ENCODE results near the gene PPP2R2B.

PPP2R2B gene

DNA sequence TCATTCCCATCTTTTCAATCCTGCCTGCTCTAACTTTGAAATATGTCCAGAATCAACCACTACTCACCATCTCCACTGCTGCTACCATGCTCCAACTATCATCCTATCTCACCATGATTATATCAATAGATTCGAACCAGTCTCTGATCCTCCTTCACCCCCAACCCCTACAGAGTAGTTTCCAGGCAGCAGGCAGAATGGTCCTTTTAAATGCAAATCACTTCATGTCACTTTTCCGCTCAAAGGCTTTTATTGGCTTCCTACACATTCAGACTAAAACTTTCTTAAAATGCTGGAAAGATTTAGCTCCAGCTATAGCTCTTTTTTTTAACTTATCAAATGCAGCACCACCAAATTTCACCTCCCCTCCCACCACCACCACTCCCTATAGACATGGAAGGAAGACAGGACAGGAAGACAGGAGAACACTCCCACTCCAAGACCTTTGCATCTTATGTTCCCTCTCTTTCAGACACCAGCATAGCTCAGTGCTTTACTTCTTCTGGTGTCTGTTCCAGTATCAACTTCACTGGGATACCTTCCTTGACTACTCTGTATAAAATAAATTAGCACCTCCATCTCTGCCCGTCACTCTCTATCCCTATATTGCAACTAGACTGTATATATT is 9.9 kb upstream of the PPP2R2B start:
- no peak for DNase-seq (ENCODE audit: low read depth, low spot score)

DNA sequence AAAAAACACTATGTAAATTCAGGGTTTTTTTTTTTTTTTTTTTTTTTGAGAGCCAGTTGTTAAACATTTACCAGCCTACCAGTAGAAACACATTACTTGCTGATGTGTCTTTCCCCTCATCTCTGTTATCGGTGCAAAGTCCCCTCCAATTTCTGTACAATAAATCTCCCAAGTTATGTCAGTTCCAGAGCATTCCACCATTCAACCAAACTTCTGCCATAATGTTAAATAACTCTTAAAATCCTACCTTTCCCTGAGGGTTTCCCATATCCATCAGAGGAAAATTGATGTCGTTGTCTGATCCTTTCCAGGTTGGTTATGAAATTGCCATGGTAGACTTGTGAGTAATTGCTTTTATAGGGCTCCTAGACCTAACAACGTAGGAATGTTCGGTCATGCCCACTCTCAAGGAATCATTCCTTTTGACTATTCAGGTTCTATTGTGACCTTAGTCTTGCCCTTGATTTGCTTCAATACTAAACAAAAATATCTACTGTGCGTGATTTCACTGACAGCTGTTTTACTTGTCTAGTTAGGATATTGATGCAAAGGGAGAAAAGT is 5.6 kb upstream of the PPP2R2B start:
- no peak for DNase-seq (ENCODE audit: low read depth, low spot score)

DNA sequence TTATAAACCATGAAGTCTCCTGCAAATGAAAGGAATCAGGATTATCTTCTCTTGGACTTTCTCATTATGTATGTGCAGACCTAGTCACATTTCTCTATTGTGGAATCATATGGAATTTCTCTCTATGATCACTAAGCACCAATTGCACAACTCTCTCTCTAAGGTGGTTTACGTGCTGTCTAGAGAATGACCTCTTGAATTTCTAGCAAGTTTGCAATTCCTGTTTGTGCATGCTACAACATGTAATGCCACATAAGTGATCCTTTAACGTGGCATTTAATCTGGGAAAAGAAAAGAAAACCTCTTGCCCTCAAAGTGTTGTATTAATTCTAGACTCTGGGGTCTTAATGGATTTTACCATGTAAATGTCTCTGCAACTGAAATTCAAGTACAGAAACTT is 5.0 kb upstream of the PPP2R2B start:
- no peak for DNase-seq (ENCODE audit: low read depth, low spot score)

DNA sequence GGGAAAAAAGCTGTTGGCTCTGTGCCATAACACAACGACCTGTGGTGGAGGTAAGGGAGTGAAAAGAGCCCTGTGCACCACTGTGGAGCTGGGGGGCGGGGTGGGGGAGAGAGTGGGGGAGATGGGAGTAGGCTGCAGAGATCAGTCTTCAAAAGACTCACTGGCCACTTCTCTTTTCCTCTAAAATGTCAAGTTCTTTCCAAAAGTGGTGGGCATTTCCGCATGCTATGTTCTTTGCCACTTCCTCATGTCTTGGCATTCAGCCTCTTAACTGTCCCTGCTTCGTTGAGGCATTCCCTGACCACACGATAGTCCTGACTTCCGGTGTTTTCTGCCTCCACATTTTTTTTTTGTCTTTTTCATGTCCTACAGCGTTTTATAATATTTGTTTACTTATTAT is 2.4 kb upstream of the PPP2R2B start:
- DNase-seq (ENCODE audit: low read depth, low spot score), result no peak

DNA sequence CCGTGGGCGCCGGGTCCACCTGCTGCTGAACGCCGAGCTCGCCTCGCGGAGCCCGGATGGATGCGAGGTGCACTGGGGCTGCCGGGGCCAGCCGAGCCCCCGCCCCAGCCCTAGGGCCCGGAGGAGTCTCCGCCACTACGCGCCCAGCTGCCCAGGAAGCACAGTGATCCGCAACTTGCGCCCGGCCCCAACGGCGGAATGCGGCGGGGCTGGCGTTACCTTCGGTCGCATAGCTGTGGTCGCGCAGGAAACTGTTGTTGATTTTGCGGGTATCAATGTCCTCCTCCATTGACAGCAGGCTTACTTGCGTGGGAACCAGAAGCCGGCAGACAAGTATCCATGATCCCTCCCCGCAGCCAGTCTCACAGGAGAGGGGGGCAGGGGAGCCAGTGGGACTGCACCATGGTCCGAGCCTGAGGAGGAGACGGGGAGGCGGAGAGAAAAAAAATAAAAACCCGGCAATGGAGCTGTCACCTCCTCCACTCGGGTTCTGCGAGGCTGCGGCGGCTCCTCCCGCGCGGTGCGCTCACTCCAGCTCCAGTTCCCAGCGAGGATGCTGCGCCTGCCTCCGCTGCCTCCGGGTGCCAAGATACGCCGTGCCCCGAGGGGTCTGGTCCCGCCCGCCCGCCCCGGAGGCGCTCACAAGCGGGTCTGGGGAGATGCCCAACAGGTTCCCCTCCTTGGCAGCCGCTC is 628 bp downstream of the PPP2R2B start:
- DNase-seq (ENCODE audit: low read depth, low spot score), result no peak

DNA sequence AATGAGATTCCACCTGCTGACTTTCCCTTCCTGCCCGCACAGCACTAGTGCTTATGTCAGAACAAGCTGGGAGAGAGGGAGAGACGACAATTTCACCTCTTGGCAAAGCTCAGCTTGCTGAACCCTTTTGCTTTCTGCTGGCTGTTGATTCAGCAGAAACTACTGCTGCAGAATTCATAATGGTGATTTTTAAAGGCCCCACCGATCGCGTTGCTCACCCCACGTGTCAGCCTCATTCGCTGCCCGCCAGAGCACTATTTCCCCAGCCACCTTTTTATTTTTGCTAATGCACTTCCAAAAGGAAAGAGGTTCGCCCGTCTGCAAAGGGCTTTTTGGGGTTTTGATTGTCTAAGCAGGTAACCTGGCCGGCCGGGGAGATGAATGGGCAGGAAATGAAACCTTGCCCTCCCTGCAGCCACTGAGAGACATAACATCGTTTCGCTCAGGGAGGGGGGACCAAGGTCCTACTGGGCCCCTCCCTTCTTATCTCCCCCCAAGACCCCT is 1.3 kb downstream of the PPP2R2B start:
- DNase-seq (ENCODE audit: low read depth, low spot score), result no peak

DNA sequence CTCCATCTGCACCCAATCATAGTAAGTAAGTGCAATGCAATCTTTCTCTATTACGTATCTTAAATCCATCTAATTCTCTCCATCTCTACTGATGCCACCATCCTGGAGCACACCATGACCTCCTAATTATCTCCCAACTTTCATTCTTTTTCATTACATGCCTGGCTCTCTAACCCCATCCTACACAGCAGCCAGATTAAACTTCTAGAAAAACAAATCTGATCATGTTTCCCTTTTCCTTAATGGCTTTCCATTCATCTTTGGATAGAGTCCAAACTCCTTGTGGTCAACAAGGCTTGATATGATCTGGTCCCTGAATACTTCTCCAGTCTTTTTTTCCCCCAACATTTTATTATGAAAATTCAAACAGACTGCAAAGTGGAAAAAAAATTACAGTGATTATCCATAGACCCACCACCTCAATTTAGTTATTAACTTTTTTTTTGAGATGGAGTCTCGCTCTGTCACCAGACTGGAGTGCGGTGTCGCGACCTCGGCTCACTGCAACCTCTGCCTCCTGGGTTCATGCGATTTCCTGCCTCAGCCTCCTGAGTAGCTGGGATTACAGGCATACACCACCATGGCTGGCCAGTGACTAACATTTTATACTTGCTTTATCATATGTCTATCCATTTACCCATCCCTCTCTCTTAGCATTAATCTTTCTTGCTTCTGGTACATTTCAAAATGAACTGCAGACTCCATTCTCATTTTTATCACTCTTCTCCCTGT is 5.2 kb downstream of the PPP2R2B start:
- no peak for DNase-seq (ENCODE audit: low read depth, low spot score)

DNA sequence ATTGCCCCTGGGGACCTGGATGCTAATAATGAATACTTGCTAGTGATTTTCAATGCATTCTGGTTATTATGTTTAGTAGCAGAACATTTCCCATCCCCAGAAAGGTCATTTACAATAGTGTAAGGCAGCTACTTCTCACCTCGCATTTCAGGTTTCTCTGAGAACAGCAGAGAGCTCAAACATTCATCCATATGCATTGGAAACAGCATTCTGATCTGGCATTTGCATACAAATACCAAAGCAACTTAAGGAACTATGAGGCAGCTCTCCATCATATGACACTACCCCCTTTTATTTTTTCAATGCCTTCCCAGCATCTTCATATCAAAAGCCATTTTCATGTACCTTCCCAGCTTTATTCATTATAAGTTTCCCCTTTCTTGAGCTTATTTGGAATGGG is 6.4 kb downstream of the PPP2R2B start:
- DNase-seq (ENCODE audit: low read depth, low spot score), result no peak

DNA sequence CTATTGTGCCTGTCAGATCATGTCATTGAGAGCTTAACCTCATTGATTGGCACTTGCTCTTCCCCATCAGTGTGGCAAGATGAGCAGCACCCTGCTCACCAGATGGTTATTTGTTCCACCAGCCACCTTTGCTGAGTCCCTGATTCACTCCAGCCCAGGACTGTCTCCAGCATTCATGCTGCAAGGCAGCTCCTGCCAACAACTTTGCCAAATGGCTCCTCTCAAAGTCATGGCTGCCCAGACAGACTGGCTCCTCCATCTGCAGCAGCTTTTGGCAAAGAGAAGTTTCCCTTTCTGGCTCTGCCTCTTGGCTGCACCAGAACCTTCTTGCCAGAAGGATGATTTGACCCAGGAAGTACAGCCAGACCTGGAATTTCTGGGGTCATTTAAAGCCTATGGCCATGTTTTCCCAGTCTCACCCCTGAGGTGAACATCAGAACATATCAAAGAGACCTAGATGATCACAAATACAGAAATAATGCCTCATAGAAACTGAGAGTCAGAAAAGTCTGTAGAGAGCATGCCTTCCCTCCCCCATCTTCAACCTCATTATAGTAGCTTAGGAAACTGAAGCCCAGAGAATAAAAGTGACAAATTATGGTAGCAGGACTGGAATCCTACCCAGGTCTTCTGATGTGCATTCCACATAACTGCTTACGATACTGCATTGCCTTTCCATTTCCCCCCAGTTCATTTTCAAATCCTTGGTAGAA is 10.4 kb downstream of the PPP2R2B start:
- no peak for DNase-seq (ENCODE audit: low read depth, low spot score)

DNA sequence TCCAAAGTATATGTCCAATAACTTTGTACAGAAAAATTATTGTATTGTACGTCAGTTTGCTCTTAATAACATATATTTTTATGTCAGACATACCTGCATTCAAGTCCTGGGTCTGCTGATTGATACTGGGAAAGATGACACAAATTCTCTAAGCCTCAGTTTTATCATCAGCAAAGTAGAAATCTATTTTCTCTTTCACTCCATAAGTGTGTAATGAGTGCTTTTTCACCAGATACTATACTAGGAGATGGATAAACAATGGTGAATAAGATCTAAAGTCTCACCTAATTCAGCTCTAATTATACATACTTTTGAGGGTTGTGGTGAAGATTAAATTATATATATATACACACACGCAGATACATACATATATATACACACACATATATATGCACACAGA is 12.3 kb downstream of the PPP2R2B start:
- DNase-seq (ENCODE audit: low read depth, low spot score), result no peak

DNA sequence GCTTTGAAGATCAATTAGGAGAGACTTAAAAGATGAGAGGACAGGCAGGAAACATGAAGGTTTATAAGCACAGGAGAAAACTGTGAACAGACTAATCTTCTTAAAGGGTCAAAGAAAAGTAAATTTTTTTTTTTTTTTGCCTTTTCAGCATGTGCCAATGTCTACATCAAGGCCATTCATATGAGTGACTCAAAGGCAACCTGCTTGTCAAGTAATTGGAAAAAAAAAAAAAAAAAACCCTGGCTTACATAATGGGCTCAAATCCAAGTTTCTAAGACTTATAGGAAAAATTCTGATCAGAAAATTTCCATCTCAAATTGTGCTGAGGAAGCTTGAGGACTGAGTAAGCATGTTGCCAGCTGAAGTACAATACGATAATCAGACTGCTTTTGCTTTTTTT is 15.9 kb downstream of the PPP2R2B start:
- DNase-seq (ENCODE audit: low read depth, low spot score), result no peak

DNA sequence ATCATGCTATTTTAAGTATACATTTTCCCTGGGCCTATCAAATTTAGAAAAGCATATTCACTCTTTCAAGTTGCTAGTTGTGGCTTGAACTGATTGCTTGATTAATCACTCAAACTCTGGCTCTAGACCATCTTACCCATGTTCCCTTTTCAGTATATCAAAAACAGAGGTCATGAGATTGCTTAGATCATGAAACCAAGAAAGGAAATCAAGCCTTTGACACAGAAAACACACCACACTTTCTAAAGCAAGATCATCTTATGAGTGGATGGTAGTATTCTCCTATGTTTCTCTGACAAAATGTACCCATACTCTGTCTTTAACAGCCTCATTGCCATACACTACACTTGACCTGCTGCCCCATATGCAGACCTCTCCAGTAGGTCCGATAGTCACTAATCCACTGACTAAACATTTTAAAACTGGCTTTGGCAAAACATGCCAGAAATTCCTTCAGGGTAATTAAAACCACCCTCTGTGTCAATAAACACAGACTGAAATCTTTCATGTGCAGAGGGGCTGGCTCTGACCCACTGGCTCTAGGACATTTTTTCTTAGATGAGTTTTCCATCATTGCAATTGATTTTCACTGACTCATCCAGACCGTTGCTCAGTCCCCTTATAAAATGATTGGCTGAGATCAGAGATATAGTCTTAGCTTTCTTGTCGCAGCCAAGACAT is 18.2 kb downstream of the PPP2R2B start:
- DNase-seq (ENCODE audit: low read depth, low spot score), result no peak

DNA sequence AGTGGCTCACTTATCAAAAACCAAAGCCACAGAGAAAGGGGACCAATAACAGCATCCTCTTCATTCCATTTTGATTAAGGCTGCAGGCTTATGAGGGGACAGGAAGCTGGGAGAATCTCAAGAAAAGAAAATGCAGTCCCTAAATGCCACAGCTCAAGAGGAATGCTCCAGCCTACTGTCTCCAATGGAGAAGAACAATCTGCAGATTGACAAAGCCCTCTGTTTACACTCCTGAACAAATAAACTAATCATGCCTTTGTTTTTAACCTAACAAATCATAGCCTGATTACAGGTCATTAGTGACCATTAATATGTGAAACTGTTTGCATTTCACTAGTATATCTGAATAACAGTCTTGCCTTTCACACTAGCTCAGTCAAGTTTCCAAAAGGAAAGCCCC is 26.5 kb downstream of the PPP2R2B start:
- DNase-seq (ENCODE audit: low read depth, low spot score), result no peak

DNA sequence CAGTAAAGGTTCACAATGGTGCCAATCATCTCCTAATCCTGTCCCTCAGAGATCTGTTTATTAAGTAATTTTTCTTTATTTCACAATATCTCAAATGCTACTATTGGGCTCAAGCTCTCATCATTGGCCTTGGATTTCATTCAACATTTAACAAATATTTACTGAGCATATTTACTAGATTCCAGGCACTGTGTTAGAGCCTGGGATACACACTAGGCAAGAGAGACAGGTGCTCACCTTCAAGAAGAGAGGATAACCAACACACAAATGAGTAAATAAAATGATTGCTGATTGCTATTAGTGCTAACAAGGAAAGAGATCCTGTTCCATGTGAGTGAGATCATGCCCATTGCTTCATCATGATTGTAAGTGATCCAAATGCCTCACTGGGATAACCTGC is 27.4 kb downstream of the PPP2R2B start:
- no peak for DNase-seq (ENCODE audit: low read depth, low spot score)

DNA sequence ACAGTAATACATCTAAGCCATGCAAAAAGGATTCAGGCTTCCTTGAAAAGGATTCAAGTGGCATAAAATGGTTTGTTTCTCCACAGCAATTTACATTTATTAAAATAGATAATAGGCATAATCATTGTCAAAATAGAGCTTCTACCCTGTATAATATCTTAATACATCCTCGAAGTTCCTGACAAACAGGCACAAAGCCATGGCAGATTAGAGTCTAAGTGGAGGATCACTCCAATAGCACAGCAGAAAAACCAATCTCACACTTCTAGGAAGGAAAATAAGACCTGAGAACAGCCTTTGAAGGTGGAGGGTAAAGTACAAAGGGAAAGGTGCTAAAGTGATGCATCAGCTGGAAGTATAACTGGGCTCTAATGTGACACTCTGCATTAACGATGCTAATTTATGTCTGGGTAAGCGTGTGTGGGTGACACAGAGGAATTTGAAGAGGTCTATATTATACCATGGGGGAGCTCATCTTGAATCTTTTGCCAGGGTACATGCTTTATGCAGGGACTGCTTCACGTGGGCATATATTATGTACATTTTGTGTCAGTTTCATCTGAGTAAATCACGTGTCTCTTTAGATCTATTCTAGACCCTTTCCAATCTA is 28.8 kb downstream of the PPP2R2B start:
- no peak for DNase-seq (ENCODE audit: low read depth, low spot score)

DNA sequence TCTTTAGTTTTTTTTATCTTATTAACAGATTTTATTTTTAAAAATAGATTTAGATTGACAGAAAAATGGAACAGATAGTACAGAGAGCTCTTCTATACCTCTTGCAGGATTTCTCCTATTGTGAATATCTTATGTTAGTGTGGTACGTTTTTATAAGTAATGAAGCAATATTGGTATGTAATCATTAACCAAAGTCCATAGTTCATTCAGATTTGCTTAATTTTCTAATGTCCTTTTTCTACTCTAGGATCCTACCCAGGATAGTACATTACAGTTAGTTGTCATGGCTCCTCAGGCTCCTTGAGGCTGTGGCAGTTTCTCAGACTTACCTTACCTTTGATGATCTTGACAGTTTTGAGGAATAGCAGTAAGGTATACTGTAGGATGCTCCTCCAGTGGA is 30.4 kb downstream of the PPP2R2B start:
- DNase-seq (ENCODE audit: low read depth, low spot score), result no peak

DNA sequence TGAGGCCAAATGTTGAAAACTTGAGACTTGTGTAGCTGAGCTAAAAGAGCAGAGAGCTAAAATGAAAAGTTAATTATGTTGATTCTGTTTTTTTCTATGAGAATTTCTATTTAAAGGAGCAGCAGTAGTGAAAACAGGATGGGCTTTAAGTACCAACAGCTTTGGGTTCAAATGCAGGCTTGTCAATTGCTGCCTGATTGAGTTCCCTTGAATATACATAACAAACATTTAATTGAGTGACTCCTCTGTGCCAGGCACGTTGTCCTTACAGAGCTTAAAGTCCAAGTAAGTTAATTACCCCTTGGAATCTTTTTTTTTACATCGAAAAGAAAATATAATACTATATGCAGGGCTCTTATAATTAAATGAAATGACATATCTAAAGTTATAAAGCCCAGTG is 38.5 kb downstream of the PPP2R2B start:
- DNase-seq (ENCODE audit: low read depth, low spot score), result no peak

DNA sequence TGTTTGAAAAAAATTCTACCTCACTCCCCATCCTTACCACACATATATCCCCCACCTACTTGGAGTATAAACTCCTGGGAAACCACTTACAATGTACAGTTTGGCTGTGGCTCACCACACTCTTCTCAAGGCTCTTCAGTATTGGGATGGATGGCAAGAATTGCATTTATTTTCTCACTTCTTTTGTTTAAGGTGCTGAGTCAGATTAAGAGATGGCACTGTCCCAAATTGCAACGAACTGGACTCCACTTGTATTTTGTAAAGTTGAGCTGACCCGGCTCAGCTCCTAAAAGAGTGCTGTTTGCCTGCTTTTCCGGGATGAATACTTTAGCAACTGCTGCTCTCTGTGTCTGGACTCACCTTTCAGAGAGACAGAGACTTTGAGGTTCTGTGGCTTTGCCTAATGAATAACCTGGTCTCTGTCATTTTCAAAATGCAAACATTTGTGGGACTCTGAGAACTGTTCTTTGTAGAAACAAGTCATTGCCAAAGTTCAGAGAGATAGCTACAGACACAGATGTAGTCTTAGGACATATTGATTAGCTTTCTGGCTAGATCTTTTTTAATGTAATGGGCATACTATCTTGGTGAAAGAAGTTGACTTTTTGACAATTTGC is 42.2 kb downstream of the PPP2R2B start:
- no peak for DNase-seq (ENCODE audit: low read depth, low spot score)

DNA sequence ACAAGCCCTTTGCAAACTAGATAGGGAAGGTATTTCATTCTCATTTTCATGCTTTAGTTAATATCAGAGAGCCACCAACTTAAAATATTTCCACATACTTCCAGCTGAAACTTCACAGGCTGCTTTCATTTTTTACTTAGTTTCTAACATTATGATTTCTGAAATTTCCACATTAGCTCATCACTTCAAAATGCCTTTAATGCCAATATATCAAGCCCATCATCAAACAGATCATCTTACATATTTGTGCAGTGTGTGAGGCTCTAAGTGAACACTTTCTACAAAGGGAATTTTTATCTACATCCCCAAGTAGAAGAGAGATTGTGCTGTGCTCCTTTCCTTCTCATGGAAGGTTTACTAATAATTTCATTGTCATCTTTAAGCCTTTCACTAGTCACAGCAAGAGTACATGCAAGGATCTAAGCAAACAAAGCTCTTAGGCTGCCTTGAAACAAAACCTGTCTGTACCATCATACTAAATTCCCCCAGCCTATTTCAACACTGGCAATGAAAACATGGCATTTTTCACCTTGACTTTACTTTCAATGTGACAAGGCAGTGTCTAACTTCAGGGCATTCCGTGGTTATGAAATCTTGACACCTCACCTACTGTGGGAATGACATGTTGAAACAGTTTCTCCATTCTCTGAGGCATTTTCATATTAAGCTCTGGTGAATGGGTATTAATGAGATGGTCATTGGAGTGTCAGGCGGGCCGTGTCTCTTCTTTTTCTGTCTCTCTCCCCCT is 45.4 kb downstream of the PPP2R2B start:
- DNase-seq (ENCODE audit: low read depth, low spot score), result no peak

DNA sequence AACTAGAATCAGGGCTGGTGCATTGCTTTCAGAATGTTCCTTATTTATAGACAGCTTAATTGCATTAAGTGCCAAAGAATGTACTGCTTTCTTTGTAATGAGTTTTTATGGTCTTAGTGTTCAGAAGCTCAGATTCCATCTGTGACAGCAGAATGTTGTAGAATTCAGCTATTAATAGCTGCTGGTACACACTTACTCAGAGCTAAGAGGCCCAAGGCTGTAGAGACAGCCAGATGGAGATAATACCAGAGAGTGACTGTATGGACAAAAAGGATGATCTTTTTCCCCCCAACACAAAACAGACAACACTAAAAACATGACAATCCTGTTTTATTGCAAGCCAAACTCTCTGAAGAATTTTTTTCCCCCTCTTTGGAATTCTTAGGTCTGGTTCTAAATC is 50.2 kb downstream of the PPP2R2B start:
- no peak for DNase-seq (ENCODE audit: low read depth, low spot score)

All from activated CD4-positive, CD25-positive, alpha-beta regulatory T cell treated with anti-CD3 and anti-CD28 coated beads, Interleukin-2, amount 50 U/mL, for 16 hours (primary cell).